ENCODE data around the gene SMLR1.

GRCh38 chr6:130778946-130779657, 48.1 kb upstream of the SMLR1 start:
- TF ChIP-seq, protein P1, sequence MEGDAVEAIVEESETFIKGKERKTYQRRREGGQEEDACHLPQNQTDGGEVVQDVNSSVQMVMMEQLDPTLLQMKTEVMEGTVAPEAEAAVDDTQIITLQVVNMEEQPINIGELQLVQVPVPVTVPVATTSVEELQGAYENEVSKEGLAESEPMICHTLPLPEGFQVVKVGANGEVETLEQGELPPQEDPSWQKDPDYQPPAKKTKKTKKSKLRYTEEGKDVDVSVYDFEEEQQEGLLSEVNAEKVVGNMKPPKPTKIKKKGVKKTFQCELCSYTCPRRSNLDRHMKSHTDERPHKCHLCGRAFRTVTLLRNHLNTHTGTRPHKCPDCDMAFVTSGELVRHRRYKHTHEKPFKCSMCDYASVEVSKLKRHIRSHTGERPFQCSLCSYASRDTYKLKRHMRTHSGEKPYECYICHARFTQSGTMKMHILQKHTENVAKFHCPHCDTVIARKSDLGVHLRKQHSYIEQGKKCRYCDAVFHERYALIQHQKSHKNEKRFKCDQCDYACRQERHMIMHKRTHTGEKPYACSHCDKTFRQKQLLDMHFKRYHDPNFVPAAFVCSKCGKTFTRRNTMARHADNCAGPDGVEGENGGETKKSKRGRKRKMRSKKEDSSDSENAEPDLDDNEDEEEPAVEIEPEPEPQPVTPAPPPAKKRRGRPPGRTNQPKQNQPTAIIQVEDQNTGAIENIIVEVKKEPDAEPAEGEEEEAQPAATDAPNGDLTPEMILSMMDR (conservative IDR thresholded peaks at IDR 0.05; ENCODE audit: low read length): no peak
- no peak for TF ChIP-seq EZH2phosphoT487 (IDR thresholded peaks at IDR 0.05; ENCODE audit: borderline replicate concordance)
